ENCODE measurements around the gene ACVR2B.

The ACVR2B gene

GRCh38 chr3:38516669-38517068 is 63.0 kb downstream of the ACVR2B start:
- TF ChIP-seq CTCF (IDR thresholded peaks at IDR 0.05; ENCODE audit: extremely low read depth, insufficient read depth, missing control alignments) = no peak
- in situ Hi-C loops (cut with MboI; ENCODE audit: low pct_unique_long_range_greater_than_20kb, low sequenced_read_pairs, unreplicated experiment) = no loop called here
- no peak for DNase-seq (ENCODE audit: low spot score)

- no peak for DNase-seq (ENCODE audit: low spot score)
- in situ Hi-C loops (cut with MboI; ENCODE audit: low pct_unique_long_range_greater_than_20kb, low sequenced_read_pairs, unreplicated experiment) = no loop called here
Measured at GRCh38 chr3:38519000-38519399, 65.3 kb downstream of the ACVR2B start.

GRCh38 chr3:38519651-38520050 is 66.0 kb downstream of the ACVR2B start:
- in situ Hi-C loops (cut with MboI; ENCODE audit: low pct_unique_long_range_greater_than_20kb, low sequenced_read_pairs, unreplicated experiment) = no loop called here
- no peak for TF ChIP-seq CTCF (IDR thresholded peaks at IDR 0.05; ENCODE audit: extremely low read depth, insufficient read depth, missing control alignments)
- no peak for DNase-seq (ENCODE audit: low spot score)

More at GRCh38 chr3:38519000-38519399, 65.3 kb downstream of the ACVR2B start:
- TF ChIP-seq CTCF (IDR thresholded peaks at IDR 0.05; ENCODE audit: extremely low read depth, insufficient read depth, missing control alignments) = no peak

- DNase-seq (ENCODE audit: low spot score) = peak; percentile 72
- in situ Hi-C loops (cut with MboI; ENCODE audit: low pct_unique_long_range_greater_than_20kb, low sequenced_read_pairs, unreplicated experiment) = no loop called here
- peak; percentile 82 for TF ChIP-seq CTCF (IDR thresholded peaks at IDR 0.05; ENCODE audit: extremely low read depth, insufficient read depth, missing control alignments)
Measured at GRCh38 chr3:38521391-38521987, 67.8 kb downstream of the ACVR2B start.

GRCh38 chr3:38522002-38522401 is 68.3 kb downstream of the ACVR2B start:
- TF ChIP-seq CTCF (IDR thresholded peaks at IDR 0.05; ENCODE audit: extremely low read depth, insufficient read depth, missing control alignments) = no peak
- no peak for DNase-seq (ENCODE audit: low spot score)
- in situ Hi-C loops (cut with MboI; ENCODE audit: low pct_unique_long_range_greater_than_20kb, low sequenced_read_pairs, unreplicated experiment) = no loop called here

- DNase-seq (ENCODE audit: low spot score) = no peak
- in situ Hi-C loops (cut with MboI; ENCODE audit: low pct_unique_long_range_greater_than_20kb, low sequenced_read_pairs, unreplicated experiment) = no loop called here
- no peak for TF ChIP-seq CTCF (IDR thresholded peaks at IDR 0.05; ENCODE audit: extremely low read depth, insufficient read depth, missing control alignments)
Measured at GRCh38 chr3:38524141-38524739, 70.5 kb downstream of the ACVR2B start.

All from GM13977 (cell line).